Measurements from ENCODE around the gene C2orf92. TPM values are rescaled to one million over a fixed set of nuclear protein-coding genes. Genes with fewer than 3 reads are reported as not detected.

Gene C2orf92
- total RNA-seq, 1 experiment from 2014 or later, result 5.3 TPM

GRCh38 chr2:97702731-97703470 is 33.4 kb downstream of the C2orf92 start:
- CTCF ChIA-PET, result interaction anchor here (0.5 to 2.1 kb wide), 5 partner anchors 9 to 486 kb away, joined by 3 to 6 read pairs (median 4); no protein-coding TSS in a partner anchor

GRCh38 chr2:97703741-97704140 is 34.2 kb downstream of the C2orf92 start:
- Mint-ChIP-seq H3K4me3 (ENCODE audit: unreplicated experiment) (no peak overlapping the region), H3K27me3 (ENCODE audit: insufficient read depth, unreplicated experiment) (no peaks in the 10 kb centered on the region), H3K9me3 (ENCODE audit: unreplicated experiment) (no peaks in the 10 kb centered on the region), H3K4me1 (ENCODE audit: insufficient read depth, unreplicated experiment) (peaks cover 6% of the 10 kb centered on the region), H3K36me3 (ENCODE audit: insufficient read depth, unreplicated experiment) (no peaks in the 10 kb centered on the region), H3K27ac (ENCODE audit: low read depth, unreplicated experiment) (no peak overlapping the region)
- intact Hi-C loops (cut with micrococcal nuclease), result no loop called here
- CTCF ChIA-PET, result interaction anchor here (2.1 kb wide), 1 partner anchor 9 kb away, joined by 4 read pairs; no protein-coding TSS in a partner anchor
- TF ChIP-seq CTCF (IDR thresholded peaks at IDR 0.05; ENCODE audit: unreplicated experiment), result no peak
- POLR2A ChIA-PET, result no interaction called here
- no peak for DNase-seq (ENCODE audit: unreplicated experiment)
- BruUV-seq (replicated peaks), result no TSS peak

More at GRCh38 chr2:97702731-97703470, 33.4 kb downstream of the C2orf92 start:
- Mint-ChIP-seq H3K36me3 (ENCODE audit: insufficient read depth, unreplicated experiment) (no peaks in the 10 kb centered on the region), H3K4me1 (ENCODE audit: insufficient read depth, unreplicated experiment) (peaks cover 6% of the 10 kb centered on the region), H3K27ac (ENCODE audit: low read depth, unreplicated experiment) (no peak overlapping the region), H3K9me3 (ENCODE audit: unreplicated experiment) (no peaks in the 10 kb centered on the region), H3K27me3 (ENCODE audit: insufficient read depth, unreplicated experiment) (no peaks in the 10 kb centered on the region), H3K4me3 (ENCODE audit: unreplicated experiment) (no peak overlapping the region)
- DNase-seq (ENCODE audit: unreplicated experiment), result no peak
- intact Hi-C loops (cut with micrococcal nuclease), result no loop called here
- BruUV-seq (replicated peaks), result no TSS peak
- no peak for TF ChIP-seq CTCF (IDR thresholded peaks at IDR 0.05; ENCODE audit: unreplicated experiment)
- POLR2A ChIA-PET, result no interaction called here

GRCh38 chr2:97704989-97705388 is 35.5 kb downstream of the C2orf92 start:
- BruUV-seq (replicated peaks), result no TSS peak
- TF ChIP-seq CTCF (IDR thresholded peaks at IDR 0.05; ENCODE audit: unreplicated experiment), result no peak
- intact Hi-C loops (cut with micrococcal nuclease), result no loop called here
- no peak for DNase-seq (ENCODE audit: unreplicated experiment)
- Mint-ChIP-seq H3K36me3 (ENCODE audit: insufficient read depth, unreplicated experiment) (no peaks in the 10 kb centered on the region), H3K9me3 (ENCODE audit: unreplicated experiment) (no peaks in the 10 kb centered on the region), H3K4me1 (ENCODE audit: insufficient read depth, unreplicated experiment) (peaks cover 4% of the 10 kb centered on the region), H3K27me3 (ENCODE audit: insufficient read depth, unreplicated experiment) (no peaks in the 10 kb centered on the region), H3K4me3 (ENCODE audit: unreplicated experiment) (no peak overlapping the region), H3K27ac (ENCODE audit: low read depth, unreplicated experiment) (no peak overlapping the region)
- POLR2A ChIA-PET, result no interaction called here
- CTCF ChIA-PET, result interaction anchor here (0.6 to 1.7 kb wide), 3 partner anchors 8 to 1027 kb away, joined by 3 to 6 read pairs (median 4); no protein-coding TSS in a partner anchor

GRCh38 chr2:97706112-97706511 is 36.6 kb downstream of the C2orf92 start:
- Mint-ChIP-seq H3K27ac (ENCODE audit: low read depth, unreplicated experiment) (no peak overlapping the region), H3K9me3 (ENCODE audit: unreplicated experiment) (no peaks in the 10 kb centered on the region), H3K4me1 (ENCODE audit: insufficient read depth, unreplicated experiment) (no peaks in the 10 kb centered on the region), H3K36me3 (ENCODE audit: insufficient read depth, unreplicated experiment) (no peaks in the 10 kb centered on the region), H3K27me3 (ENCODE audit: insufficient read depth, unreplicated experiment) (no peaks in the 10 kb centered on the region), H3K4me3 (ENCODE audit: unreplicated experiment) (no peak overlapping the region)
- intact Hi-C loops (cut with micrococcal nuclease), result no loop called here
- no peak for TF ChIP-seq CTCF (IDR thresholded peaks at IDR 0.05; ENCODE audit: unreplicated experiment)
- DNase-seq (ENCODE audit: unreplicated experiment), result no peak
- BruUV-seq (replicated peaks), result no TSS peak
- ChIA-PET CTCF (interaction anchor here (0.6 to 1.7 kb wide), 7 partner anchors 8 to 477 kb away, joined by 3 to 6 read pairs (median 4); no protein-coding TSS in a partner anchor), POLR2A (interaction anchor here (0.7 kb wide), 1 partner anchor 463 kb away, joined by 4 read pairs; no protein-coding TSS in a partner anchor)

Data from MCF 10A (cell line).